RKO (cell line): ENCODE results near the gene CSNK2A3.
"Not testable (repeated sequence)": the region's sequence is repeated elsewhere in the genome, so short reads cannot be mapped to it uniquely, and the experiment has no call there.

Experiments
- DNase-seq: peaks from one replicate; pipeline ENCODE4 v3.0.0-alpha.2; 2016; ENCODE audit warnings: low spot score

The CSNK2A3 gene

GRCh38 chr11:11379661-11380060, 26.6 kb upstream of the CSNK2A3 start:
- no peak for DNase-seq

- no peak for DNase-seq
These were observed 25.3 kb upstream of the CSNK2A3 start for GRCh38 chr11:11378184-11378940.

GRCh38 chr11:11374358-11375148, 21.5 kb upstream of the CSNK2A3 start:
- DNase-seq: no peak

GRCh38 chr11:11373934-11374333, 20.9 kb upstream of the CSNK2A3 start:
- no peak for DNase-seq

GRCh38 chr11:11372461-11372860, 19.4 kb upstream of the CSNK2A3 start:
- no peak for DNase-seq

- DNase-seq: no peak
These were observed 17.9 kb upstream of the CSNK2A3 start for GRCh38 chr11:11370962-11371303.

GRCh38 chr11:11370255-11370961, 17.4 kb upstream of the CSNK2A3 start:
- no peak for DNase-seq

- DNase-seq: peak; percentile 8
These were observed 13.7 kb upstream of the CSNK2A3 start for GRCh38 chr11:11366793-11367192.

GRCh38 chr11:11363674-11364073, 10.6 kb upstream of the CSNK2A3 start:
- DNase-seq: no peak

GRCh38 chr11:11359611-11360010, 6.6 kb upstream of the CSNK2A3 start:
- DNase-seq: no peak

GRCh38 chr11:11356842-11357241, 3.8 kb upstream of the CSNK2A3 start:
- no peak for DNase-seq

- DNase-seq: not testable (repeated sequence)
These were observed 1.2 kb downstream of the CSNK2A3 start for GRCh38 chr11:11351851-11352250.

GRCh38 chr11:11351042-11351586, 1.9 kb downstream of the CSNK2A3 start:
- no peak for DNase-seq

- DNase-seq: no peak
These were observed 3.1 kb downstream of the CSNK2A3 start for GRCh38 chr11:11349870-11350337.

GRCh38 chr11:11349106-11349825, 3.8 kb downstream of the CSNK2A3 start:
- no peak for DNase-seq

- no peak for DNase-seq
These were observed 4.7 kb downstream of the CSNK2A3 start for GRCh38 chr11:11348303-11348702.

- no peak for DNase-seq
These were observed 5.5 kb downstream of the CSNK2A3 start for GRCh38 chr11:11347592-11347991.

- DNase-seq: no peak
These were observed 6.7 kb downstream of the CSNK2A3 start for GRCh38 chr11:11346303-11346702.

GRCh38 chr11:11345099-11345498, 8.0 kb downstream of the CSNK2A3 start:
- DNase-seq: no peak

GRCh38 chr11:11344045-11344444, 9.0 kb downstream of the CSNK2A3 start:
- DNase-seq: no peak

GRCh38 chr11:11338304-11338703, 14.7 kb downstream of the CSNK2A3 start:
- no peak for DNase-seq

GRCh38 chr11:11336664-11337063, 16.4 kb downstream of the CSNK2A3 start:
- no peak for DNase-seq
